ENCODE results near the gene SYNGR3.

The SYNGR3 gene

DNA sequence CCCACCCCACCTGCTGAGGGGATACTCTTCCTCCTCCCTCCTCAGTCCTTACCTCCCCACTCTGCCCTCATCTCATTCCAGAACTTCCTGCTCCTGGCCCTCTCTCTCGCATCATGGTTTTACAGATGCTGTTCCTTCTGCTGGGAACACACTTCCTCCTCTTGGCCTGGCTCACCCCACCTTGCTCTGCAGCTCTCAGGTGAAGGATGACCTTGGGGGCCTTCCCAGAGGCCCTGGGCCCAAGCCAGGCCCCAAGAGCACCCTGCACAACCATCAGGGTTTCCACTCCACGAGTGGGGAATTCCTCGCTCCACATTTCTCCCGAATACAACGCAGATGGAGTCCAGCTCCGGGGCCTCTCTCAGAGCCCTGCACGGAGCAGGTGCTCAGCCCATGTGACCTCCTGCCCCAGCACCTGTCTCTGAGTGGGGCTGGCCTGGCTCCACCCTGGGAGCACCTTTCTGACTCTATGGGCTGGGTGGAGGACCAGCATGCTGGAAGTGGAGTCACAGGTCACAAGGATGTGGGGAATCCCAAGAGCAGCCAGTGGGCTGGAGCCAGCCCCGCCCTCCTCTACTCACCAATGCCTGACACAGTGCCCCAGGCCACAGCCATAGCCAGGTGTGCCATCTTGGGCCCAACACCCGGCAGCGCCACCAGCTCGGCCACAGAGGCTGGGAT lies 53.4 kb downstream of the SYNGR3 start:
- in situ Hi-C loops (cut with HindIII; ENCODE audit: low pct_ligation_motif_present, low pct_unique_long_range_greater_than_20kb, low sequenced_read_pairs), result no loop called here
- DNase-seq, result no peak
